Measurements from ENCODE around the gene SPDYC.

Gene SPDYC

DNA sequence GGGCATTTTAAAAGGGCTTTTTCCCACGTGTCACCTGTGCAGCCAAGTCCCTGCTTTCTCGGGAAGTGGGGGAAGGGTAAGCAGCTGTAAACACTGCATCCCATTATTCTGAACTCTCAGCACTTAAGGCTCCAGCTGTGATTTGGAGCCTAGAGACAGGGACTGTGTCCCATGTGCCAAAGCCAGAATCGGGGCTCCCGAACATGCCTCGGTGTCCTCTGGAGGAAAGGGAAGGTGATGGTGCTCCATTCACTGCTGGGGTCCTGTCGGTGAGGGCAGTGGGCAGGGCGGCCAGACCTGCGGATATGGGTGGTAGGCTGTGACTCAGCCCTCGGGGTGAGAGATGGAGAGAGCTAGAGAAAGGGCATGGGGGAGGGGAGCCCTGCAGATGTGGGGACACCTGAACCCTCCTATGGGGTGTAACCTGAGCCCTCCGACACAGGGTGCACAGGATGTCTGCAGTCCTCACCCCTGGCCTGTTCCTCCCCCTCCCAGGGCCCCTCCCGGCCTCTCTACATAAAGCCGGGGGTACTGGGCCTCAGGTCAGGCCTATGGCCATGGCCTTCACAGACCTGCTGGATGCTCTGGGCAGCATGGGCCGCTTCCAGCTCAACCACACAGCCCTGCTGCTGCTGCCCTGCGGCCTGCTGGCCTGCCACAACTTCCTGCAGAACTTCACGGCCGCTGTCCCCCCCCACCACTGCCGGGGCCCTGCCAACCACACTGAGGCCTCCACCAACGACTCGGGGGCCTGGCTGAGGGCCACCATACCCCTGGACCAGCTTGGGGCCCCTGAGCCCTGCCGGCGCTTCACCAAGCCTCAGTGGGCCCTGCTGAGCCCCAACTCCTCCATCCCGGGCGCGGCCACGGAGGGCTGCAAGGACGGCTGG lies 43.5 kb downstream of the SPDYC start:
- in situ Hi-C loops (cut with HindIII; ENCODE audit: low pct_ligation_motif_present, low pct_unique_long_range_greater_than_20kb, low sequenced_read_pairs) = no loop called here
- DNase-seq = no peak

DNA sequence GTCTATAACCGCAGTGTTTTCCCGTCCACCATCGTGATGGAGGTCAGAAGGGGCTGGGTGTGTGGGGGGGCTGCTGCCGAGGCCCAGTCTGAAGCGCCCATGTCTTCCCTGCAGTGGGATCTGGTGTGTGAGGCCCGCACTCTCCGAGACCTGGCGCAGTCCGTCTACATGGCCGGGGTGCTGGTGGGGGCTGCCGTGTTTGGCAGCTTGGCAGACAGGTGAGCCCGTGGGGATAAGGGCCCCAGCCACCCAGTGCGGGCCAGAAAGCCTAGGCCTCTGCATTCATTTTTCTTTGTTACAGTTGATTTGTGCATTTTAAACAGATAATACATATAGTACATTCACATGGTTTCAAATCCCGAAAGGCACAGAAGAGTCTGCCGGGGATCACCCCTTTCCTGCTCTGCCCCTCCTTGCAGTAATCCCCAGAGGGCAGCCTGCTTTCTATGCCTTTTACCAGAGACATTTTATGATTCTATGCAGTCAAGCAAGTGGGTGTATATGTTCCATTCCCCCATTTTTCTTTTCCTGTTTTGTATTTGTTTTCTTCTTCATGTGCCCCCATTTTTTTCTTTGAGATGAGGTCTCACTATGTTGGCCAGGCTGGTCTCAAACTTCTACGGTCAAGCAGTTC lies 44.3 kb downstream of the SPDYC start:
- in situ Hi-C loops (cut with HindIII; ENCODE audit: low pct_ligation_motif_present, low pct_unique_long_range_greater_than_20kb, low sequenced_read_pairs) = no loop called here
- no peak for DNase-seq

GRCh38 chr11:65215441-65216076 lies 45.5 kb downstream of the SPDYC start:
- in situ Hi-C loops (cut with HindIII; ENCODE audit: low pct_ligation_motif_present, low pct_unique_long_range_greater_than_20kb, low sequenced_read_pairs) = no loop called here
- DNase-seq = no peak

GRCh38 chr11:65216830-65217229 lies 46.8 kb downstream of the SPDYC start:
- in situ Hi-C loops (cut with HindIII; ENCODE audit: low pct_ligation_motif_present, low pct_unique_long_range_greater_than_20kb, low sequenced_read_pairs) = no loop called here
- no peak for DNase-seq

DNA sequence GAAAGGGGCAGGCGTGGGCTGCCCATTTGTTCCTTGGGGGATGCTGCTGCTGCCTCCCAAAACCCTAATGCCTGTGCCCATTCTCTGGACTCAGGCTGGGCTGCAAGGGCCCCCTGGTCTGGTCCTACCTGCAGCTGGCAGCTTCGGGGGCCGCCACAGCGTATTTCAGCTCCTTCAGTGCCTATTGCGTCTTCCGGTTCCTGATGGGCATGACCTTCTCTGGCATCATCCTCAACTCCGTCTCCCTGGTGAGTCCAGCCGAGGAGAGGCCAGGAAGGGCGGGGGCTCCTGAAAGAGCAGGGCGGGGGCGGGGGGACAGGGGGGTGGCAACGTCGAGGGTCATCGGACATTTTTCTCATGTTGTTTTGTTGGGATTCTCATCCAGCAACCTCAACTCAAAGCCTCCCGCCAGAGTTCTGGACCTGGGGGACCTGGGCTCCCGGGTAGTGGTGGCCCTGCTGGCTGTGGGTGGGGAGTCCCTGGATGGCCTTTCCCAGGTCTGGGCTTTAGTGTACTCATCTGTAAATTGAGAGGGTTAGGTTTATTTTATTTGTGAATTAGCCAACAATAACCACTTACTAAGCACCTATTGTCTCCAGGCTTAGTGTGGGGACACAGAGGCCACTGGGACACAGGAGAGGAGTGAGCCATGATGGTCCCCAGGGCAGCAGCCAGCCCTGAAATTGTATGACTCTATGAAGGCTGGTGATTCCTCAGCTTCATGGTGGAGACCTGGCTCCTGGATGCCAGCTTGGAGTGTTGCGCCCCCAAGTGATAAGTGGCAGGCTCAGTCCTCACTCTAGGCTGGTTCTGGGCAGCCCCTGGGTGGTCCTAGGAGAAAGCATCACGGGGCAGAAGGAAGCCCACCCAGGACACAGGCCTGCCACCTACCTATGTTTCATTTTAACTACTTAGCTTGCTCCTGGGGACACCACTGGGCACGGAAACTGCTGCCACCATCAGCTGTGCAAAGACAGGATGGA lies 47.7 kb downstream of the SPDYC start:
- no peak for DNase-seq
- in situ Hi-C loops (cut with HindIII; ENCODE audit: low pct_ligation_motif_present, low pct_unique_long_range_greater_than_20kb, low sequenced_read_pairs) = no loop called here

DNA sequence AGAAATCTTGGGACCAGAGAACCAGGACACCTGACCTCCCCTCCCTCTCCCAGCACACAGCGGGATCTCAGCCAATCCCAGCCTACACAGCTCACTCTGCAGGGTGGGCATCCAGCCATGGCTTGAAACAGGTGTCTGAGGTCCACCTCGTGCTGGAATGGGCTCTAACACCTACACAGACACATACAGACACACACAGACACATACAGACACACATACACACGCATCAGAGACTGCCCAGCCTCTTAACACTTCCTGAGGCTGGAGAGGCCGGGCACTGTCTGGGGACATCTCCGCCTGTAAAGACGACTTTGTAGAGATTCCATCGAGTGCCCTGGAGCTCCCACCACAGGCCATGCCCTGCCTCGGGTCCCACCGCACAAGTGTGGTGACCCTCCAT lies 48.4 kb downstream of the SPDYC start:
- DNase-seq = no peak
- in situ Hi-C loops (cut with HindIII; ENCODE audit: low pct_ligation_motif_present, low pct_unique_long_range_greater_than_20kb, low sequenced_read_pairs) = no loop called here

DNA sequence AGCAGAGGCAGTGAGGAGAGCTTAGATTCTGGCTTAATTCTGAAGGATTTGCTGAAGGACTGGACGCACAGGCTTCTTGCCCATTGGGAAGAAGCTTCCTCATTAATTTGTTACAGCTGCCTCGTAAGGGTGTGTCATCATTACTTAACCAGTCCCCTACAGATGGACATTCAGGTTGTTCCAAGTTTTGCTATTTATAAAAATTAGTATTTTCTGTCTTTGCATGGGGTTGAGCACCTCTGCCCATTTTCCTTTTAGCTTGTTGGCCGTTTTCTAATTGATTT lies 49.8 kb downstream of the SPDYC start:
- DNase-seq = no peak
- in situ Hi-C loops (cut with HindIII; ENCODE audit: low pct_ligation_motif_present, low pct_unique_long_range_greater_than_20kb, low sequenced_read_pairs) = no loop called here

DNA sequence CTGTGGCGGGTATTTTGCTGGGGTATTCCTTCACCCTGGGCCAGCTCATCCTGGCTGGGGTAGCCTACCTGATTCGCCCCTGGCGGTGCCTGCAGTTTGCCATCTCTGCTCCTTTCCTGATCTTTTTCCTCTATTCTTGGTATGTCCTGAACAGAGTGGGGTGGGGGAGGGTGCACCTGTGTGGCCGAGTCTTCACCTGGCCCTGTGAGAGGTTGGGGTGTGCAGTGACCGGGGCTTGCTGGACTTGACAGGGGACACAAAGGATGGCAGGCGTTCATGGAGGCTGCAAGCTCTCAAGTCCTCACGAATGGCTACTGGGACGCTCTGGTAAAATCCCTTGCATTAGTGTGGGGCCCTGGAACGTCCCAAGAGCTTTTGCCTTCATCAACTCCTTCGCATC lies 51.0 kb downstream of the SPDYC start:
- DNase-seq = no peak
- in situ Hi-C loops (cut with HindIII; ENCODE audit: low pct_ligation_motif_present, low pct_unique_long_range_greater_than_20kb, low sequenced_read_pairs) = no loop called here
